ENCODE measurements around the gene CSK. TPM values are rescaled to one million over a fixed set of nuclear protein-coding genes. Genes with fewer than 3 reads are reported as not detected.

The CSK gene
- polyA plus RNA-seq, 1 of the 3 experiments (the other 2 are of a cell fraction), result 53.1 TPM

DNA sequence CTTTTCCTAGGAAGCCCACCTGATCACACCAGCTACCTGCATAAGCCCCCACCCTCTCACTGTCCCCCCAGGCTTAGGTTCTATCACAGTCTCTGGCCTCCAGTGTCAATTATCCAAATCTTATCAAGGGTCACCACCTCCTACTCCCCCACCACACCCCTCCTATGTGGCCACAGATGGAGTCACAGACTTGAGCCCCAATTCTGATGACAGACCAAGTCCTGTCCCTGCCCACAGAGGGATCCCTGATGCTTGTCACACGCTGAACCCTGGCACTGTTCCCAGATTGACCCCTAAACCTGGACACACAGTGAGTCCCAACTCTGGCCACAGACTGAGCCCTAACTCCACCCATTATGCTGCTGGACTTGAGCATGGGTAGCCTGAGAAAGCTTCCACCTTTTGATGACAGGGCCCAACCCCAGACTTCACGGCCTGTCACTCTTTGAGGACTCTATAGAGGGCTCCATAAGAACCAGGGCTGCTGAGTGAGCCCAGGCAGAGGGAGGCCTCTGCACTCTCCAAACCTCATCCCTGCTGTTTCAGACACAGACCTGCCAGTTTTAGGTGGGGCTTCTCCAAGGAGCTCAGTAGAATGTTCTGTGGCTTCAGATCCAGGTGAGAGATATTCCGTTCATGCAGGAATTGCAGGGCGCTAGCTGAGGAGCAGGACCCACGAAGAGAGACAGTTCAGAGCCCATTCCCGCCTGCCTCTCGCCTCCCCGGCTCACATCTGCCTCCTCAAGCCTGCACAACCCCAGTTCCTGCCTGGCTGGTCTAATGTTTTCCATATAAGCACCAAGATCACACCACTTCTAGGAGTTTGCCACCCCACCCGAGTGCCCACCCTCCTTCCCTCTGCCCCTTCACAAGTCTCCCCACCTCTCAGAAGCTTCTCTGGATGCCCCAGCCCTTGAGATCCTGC is 59.2 kb downstream of the CSK start (continued):
- no peak for TF ChIP-seq CTCF (IDR thresholded peaks at IDR 0.05)
- TF ChIP-seq FOSL2 (IDR thresholded peaks at IDR 0.05; ENCODE audit: borderline replicate concordance, low read depth), result no peak
- TF ChIP-seq JUND (IDR thresholded peaks at IDR 0.05), result no peak
- no peak for TF ChIP-seq MXI1 (IDR thresholded peaks at IDR 0.05; ENCODE audit: low read depth, low read length)

DNA sequence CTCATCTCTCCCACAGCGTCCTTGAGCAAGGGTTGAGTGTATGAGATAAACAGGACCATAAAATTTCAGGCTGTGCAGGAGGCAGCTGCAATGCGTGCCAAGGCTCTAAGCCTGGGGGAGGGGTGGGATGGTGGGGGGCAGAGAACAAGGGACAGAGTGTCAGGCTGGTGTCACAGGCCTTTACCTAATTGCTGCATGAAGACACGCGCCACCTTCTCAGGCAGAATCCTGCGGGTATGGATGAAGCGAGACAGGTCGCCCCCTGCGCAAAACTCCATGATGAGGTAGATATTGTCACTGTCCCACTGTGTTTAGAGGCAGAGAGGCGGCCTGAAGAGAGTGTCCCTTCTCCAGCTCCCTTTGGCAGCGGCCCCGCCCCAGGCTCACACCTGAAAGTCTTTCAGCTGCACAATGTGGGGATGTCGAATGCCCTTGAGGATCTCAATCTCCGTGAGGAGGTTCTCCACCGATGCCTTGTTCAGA is 60.1 kb downstream of the CSK start:
- H3K27ac ChIP-seq (ENCODE audit: low read depth in 2 of 2, low read length in 1 of 2), result peak overlapping the region in 1 of 2 experiments; percentile 28; a peak in 1 of 4 replicates
- WGBS (ENCODE audit: low lambda C conversion rate), result 86% methylated on average over 13 of the region's 14 CpGs
- H3K79me2 ChIP-seq (ENCODE audit: insufficient read depth), result no peaks in the 10 kb centered on the region
- H2AFZ ChIP-seq (ENCODE audit: low read depth), result no peak overlapping the region
- H3F3A ChIP-seq (replicated peaks; ENCODE audit: insufficient read depth), result no peaks in the 10 kb centered on the region
- peak overlapping the region; percentile 86; the same call in 1 of the 2 replicates for H3K9ac ChIP-seq
- CTCF ChIA-PET, result interaction anchor here (0.7 to 10.8 kb wide), 15 partner anchors 11 to 205 kb away, joined by 3 to 95 read pairs (median 5); partner anchors contain the start of genes CPLX3 and RPP25
- H3K4me2 ChIP-seq, result peak overlapping the region; percentile 96
- POLR2A ChIA-PET, result interaction anchor here (0.6 to 1.2 kb wide), 2 partner anchors 14 to 48 kb away, joined by 3 to 4 read pairs; partner anchors contain the start of gene MPI
- DNase-seq, result no peak
- no peaks in the 10 kb centered on the region for H3K9me3 ChIP-seq
- no peaks in the 10 kb centered on the region for H4K20me1 ChIP-seq (ENCODE audit: insufficient read depth)
- H3K4me1 ChIP-seq (ENCODE audit: control insufficient read depth in 1 of 2, insufficient read depth in 2 of 2, low read depth in 1 of 2, low read length in 1 of 2), result peaks cover 0 to 23% of the 10 kb centered on the region in 2 experiments; a peak in 2 of 4 replicates
- no peaks in the 10 kb centered on the region for H3K9me2 ChIP-seq
- TF ChIP-seq POLR2AphosphoS5 (IDR thresholded peaks at IDR 0.05; ENCODE audit: low read depth, low read length), result no peak
- no peak for TF ChIP-seq IRF3 (IDR thresholded peaks at IDR 0.05; ENCODE audit: low read depth, low read length)
- no peak for TF ChIP-seq FOXJ3 (CRISPR knock-in tag; IDR thresholded peaks at IDR 0.05)
- no peak for TF ChIP-seq TEAD4 (IDR thresholded peaks at IDR 0.05; ENCODE audit: borderline replicate concordance, insufficient read depth)
- TF ChIP-seq SMC3 (IDR thresholded peaks at IDR 0.05; ENCODE audit: low read depth, low read length), result no peak
- peak overlapping the region; percentile 98 for H3K4me3 ChIP-seq (ENCODE audit: low read depth in 2 of 2, low read length in 1 of 2)
- peaks cover 0 to 45% of the 10 kb centered on the region in 2 experiments for H3K36me3 ChIP-seq (replicated peaks in 1 of 2; ENCODE audit: control insufficient read depth in 1 of 2, insufficient read depth in 2 of 2, low read length in 1 of 2)
- no peaks in the 10 kb centered on the region for H3K27me3 ChIP-seq (ENCODE audit: insufficient read depth)
